NCI-H446 treated with DMSO at 0.1 percent for 48 hours (cell line): ENCODE data around the gene KY.

Experiments
- DNase-seq: peaks from one replicate; lab custom pipeline; 2025; lab: John Stamatoyannopoulos, UW

KY gene

DNA sequence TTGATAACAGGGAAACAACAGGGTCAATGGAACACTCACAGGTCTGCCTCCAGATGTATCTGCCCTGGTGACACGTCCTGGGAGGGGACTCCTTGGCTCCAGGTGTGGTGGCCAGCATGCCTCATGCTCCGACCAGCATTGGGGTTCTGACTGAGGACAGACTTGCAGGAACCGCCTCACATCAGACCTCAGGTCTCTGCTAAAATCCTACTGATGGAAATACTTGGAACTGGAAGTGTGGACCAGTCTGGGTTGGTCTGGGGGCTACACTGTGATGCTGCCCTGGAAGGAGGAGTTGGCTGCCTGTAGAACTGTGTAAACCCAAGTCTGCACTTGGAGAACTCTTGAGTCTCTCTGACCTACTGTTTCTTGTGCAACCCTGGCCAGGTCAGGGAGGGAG lies 17.1 kb upstream of the KY start:
- DNase-seq: no peak

DNA sequence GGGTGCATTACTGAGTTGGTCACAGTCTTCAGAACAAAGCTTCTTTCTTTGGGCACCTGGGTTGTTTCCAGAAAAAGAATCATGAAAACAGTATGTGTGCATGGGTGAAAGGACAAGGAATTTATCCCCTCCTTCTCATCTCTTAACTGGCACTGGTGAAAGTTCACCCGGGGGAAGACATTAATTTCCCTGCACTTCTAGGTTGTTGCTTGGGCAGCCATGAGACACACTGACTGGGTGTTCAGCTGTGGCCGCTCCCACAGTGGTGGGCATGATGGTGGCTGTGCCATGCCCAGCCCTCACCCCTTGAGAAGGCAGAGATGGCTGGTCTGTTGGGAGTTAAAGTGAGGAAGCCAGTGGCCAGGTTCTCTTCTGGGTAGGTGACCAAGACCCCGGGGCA lies 16.6 kb upstream of the KY start:
- no peak for DNase-seq

DNA sequence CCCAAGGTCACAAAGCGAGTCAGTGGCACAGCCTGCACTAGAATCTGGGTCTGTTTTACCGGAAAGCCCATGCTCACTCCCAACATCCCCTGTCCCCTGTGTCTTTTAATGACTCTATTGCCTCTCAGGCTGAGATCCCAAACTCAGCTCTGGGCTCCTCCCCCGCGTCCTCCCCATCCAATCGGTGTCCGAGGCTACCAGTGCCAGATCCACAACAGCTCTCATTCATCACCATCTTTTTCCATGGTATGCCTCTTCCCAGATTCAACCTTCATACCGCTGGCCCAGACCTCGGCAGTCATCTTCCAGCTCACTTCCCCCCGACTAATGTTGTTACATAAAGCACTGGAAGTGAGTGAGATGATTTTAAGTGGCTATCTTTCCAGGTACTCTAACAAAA lies 16.1 kb upstream of the KY start:
- no peak for DNase-seq

GRCh38 chr3:134666466-134666865 lies 15.6 kb upstream of the KY start:
- no peak for DNase-seq

- DNase-seq: no peak
These were observed 15.2 kb upstream of the KY start for GRCh38 chr3:134666052-134666451.

DNA sequence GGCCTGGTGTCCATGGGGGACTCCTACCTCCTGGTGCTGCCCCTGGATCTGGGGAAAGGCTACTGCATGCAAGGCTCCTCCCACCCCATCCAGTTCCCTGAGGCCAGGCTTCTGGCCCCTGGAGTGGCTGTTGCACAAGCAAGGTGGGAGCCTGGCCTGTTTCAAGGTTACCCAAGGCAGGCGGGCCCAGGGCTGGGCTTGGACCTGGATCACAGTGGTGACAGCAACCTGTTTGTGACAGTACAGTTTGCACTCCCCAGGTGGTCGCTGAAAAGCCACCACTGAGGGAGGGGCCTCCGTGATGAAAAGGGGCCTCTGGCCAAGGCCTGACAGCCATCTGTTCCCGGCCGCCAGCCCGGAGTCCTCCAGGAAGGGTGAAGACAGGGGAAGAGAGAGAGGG lies 14.4 kb upstream of the KY start:
- DNase-seq: no peak

GRCh38 chr3:134663721-134664456 lies 13.1 kb upstream of the KY start:
- DNase-seq: no peak

DNA sequence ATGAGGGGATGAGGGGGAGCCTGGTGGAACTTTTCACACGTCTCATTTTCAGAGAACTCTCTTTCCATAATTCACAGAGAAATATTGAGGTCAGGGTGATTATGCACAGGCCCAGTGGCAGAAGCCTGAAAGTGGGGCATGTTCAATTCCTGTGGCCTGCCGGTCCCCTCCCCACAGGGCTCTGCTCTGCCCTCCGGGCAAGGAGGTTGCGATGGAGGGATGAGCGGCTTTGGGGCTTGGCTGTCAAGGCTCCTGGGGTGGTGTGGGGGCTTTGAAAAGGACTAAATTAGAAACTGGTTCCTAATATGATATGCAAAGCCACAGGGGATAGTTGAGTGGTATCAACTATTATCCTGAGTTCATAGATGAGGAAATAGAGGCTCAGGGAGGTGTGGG lies 9.2 kb upstream of the KY start:
- DNase-seq: no peak

GRCh38 chr3:134659391-134660045 lies 8.7 kb upstream of the KY start:
- no peak for DNase-seq

- DNase-seq: no peak
These were observed 7.7 kb upstream of the KY start for GRCh38 chr3:134658555-134658954.

GRCh38 chr3:134656211-134656800 lies 5.5 kb upstream of the KY start:
- no peak for DNase-seq

DNA sequence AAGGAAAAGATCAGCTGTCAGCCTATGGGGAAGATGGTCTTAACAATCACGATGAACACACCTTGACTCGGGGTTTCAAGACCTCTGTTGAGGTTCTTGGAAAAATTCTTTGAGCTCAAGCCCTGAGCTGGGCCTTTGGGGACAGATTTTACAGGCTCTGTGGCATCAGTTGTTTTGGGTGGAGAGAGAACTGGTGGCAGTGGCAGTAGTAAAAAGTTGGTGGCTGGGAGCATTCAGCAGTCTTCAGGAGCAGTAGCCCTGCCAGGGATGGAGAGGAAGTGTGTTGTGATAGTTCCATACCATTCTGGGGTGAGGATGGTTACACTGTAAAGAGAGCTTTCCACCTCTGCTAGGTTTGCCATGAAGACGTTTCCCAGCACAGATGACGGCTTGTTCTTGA lies 4.9 kb upstream of the KY start:
- DNase-seq: no peak

- no peak for DNase-seq
These were observed 3.2 kb upstream of the KY start for GRCh38 chr3:134654031-134654430.

DNA sequence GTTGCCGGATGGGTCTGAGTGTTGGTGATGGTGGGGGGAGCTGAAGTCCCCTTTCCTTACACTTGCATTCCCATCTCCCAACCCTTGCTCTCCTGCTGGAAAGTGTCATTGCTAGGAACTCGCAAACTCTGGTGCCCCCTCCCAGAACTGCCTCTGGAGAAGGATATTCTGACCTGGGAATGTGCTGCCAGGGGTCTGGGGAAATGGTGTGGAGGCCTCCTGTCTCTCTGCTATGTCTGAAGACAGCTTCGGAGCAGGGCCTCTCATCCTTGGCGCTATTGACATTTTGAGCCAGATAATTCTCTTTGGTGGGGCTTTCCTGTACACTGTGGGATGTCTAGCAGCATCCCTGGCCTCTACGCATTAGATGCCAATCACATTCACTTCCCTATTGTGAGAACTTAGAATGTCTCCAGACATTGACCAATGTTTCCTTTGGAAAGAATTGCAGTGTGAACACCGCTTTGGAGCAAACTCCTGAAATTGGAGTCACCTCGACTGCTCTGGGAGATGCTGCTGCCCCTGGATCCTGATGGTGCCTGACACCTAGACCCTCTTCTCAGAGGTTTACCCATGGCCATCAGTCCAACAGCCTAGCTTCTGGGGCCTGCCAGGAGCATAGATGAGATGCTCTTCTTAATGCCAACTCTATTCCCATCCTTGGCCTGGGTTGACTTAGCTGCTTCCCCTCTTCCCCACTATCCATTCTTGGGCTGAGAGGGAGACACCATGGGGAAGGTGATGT lies 2.2 kb upstream of the KY start:
- no peak for DNase-seq

DNA sequence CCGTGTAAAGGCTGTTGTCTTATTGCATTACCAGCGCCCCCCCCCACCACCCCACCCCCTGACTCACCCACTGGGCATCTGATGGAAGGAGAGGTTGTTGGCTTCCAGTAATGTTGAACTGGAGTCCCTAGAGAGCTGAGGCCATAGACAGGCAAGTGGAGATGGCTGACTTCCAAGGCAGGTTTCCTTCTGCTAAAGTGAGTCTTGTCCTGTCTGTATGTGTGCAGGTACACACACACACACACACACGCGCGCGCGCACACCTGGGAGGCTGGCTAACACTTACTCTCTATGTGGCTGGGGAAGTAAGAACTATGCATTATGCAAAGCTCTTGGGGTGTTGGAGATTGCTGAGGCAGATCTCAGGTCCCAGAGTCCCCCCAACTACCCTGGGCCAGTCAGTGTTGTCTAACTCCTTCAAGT lies 1.6 kb upstream of the KY start:
- no peak for DNase-seq

- DNase-seq: no peak
These were observed 672 bp upstream of the KY start for GRCh38 chr3:134651347-134652041.

- no peak for DNase-seq
These were observed 1.6 kb downstream of the KY start for GRCh38 chr3:134649106-134649705.

DNA sequence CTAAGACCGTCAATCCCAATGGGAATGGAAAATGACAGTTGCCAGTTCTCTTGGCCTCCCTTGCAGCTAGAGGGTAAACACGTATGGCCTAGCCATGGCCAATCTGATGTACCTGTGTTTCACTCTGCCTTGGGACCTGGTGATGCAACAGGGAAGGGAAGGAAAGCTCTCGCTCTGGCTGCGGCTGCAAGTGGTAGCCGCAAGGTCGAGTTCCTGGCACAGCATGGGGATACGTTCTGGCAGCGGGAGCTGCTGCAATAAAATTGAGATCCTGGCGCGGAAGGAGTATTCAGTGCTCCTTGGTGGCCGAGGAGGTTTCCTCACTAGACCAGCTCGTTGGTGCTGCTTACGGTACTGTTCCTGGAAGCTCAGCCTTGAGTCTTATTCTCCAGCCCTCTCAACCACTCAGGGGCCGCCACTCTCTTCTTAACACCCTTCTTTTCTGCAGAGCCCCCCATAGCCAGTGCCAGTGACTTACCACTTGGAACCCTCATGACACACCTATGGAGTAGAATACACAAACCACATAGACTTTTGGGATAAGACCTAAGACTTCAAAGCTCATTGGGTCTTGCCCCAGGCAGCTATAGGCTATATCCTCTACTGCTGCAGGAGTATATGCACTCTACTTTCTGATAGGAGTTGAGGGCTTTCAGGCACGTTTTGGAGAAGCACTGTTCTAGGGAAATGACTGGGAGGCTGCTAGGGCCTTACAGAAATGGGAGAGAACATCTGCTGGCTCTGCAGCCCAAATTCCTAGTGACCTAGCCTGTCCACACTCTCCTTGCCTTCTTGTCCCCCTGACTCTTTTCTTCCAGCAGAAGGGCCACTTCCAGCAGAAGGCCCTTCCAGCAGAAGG lies 2.7 kb downstream of the KY start:
- DNase-seq: no peak

DNA sequence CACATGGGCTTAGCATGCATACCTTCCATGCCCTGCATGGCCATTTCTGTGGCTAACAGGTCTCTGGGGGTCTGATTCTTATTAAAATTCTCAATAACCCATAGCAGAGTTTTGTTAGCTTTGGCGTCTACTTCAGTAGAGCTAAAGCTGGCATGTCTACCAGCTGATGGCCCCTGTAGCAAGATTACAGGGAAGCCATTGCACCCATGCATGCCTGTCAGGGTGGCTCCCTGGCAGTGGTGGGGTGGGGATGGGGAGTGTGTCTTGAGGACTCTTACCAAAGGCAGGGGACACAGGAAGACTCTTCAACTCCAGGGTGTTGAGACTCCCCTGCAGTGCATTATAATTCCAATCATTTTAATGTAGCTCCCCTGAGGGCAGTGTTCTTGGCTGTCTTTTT lies 4.7 kb downstream of the KY start:
- no peak for DNase-seq

DNA sequence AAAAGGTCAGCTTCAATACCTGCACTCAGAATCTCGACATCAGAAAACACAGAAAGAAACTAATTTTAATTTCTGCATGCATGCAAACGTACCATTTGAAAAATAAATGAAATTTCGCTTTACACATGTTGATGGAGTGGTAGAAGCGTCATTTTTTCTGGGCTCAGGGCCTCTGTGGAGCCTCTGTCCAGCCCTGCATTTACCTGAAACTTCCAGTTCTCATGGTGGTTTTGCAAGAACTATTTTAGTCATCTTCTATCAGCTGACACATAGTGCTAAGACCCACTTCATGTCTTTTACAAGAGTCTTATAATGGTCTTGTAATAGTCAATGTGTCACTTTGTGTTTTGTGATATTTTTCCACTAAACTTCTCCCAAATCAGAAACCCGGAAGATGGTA lies 5.3 kb downstream of the KY start:
- DNase-seq: no peak
